HEK293 (cell line): ENCODE measurements around the gene CCBE1.
A peak's percentile ranks its signal among the peaks of the same experiment; 100 is the strongest.

ENCODE experiments used
- ATF2 ChIP-seq: fragments of 450-650 bp; formaldehyde crosslinking; IDR thresholded peaks from 2 replicates; pipeline ENCODE4 v1.5.1; 2016; ENCODE audit warnings: missing biosample characterization, missing genetic modification characterization, low read depth
- BCL11B ChIP-seq: fragments of 450-650 bp; formaldehyde crosslinking; IDR thresholded peaks from 2 replicates; pipeline ENCODE4 v1.5.1; 2016; ENCODE audit warnings: low read depth, missing biosample characterization, missing genetic modification characterization
- BCL6B ChIP-seq: fragments of 450-650 bp; formaldehyde crosslinking; IDR thresholded peaks from 2 replicates; pipeline ENCODE4 v1.5.1; 2017; ENCODE audit warnings: missing biosample characterization, missing genetic modification characterization
- KLF7 ChIP-seq: fragments of 450-650 bp; formaldehyde crosslinking; IDR thresholded peaks from 2 replicates; pipeline ENCODE4 v1.5.1; 2016; ENCODE audit warnings: missing biosample characterization, missing genetic modification characterization, borderline replicate concordance
- PRDM10 ChIP-seq: fragments of 450-650 bp; formaldehyde crosslinking; IDR thresholded peaks from 2 replicates; pipeline ENCODE4 v1.5.1; 2016; ENCODE audit warnings: missing biosample characterization, missing genetic modification characterization
- PRDM4 ChIP-seq: fragments of 450-650 bp; formaldehyde crosslinking; IDR thresholded peaks from 2 replicates; pipeline ENCODE4 v1.5.1; 2017; ENCODE audit warnings: missing biosample characterization, missing genetic modification characterization
- PRDM6 ChIP-seq: fragments of 450-650 bp; formaldehyde crosslinking; IDR thresholded peaks from 2 replicates; pipeline ENCODE4 v1.5.1; 2017; ENCODE audit warnings: missing biosample characterization, missing genetic modification characterization
- SP7 ChIP-seq: fragments of 450-650 bp; formaldehyde crosslinking; IDR thresholded peaks from 2 replicates; pipeline ENCODE4 v1.5.1; 2016; ENCODE audit warnings: missing biosample characterization, missing genetic modification characterization
- TCF7L2 ChIP-seq: IDR thresholded peaks from 2 replicates; pipeline ENCODE4 v1.6.1; 2011; ENCODE audit warnings: low read depth, mild to moderate bottlenecking, inconsistent platforms, low read length, moderate library complexity, borderline replicate concordance
- WT1 ChIP-seq: fragments of 450-650 bp; formaldehyde crosslinking; IDR thresholded peaks from 2 replicates; pipeline ENCODE4 v1.5.1; 2016; ENCODE audit warnings: missing biosample characterization, missing genetic modification characterization
- ZBTB26 ChIP-seq: fragments of 450-650 bp; formaldehyde crosslinking; optimal IDR thresholded peaks from 2 replicates; pipeline ENCODE3; 2016; ENCODE audit warnings: missing biosample characterization, mild to moderate bottlenecking, missing genetic modification characterization
- ZIC2 ChIP-seq: fragments of 450-650 bp; formaldehyde crosslinking; IDR thresholded peaks from 2 replicates; pipeline ENCODE4 v1.5.1; 2016; ENCODE audit warnings: missing biosample characterization, missing genetic modification characterization
- ZNF24 ChIP-seq: fragments of 450-650 bp; formaldehyde crosslinking; IDR thresholded peaks from 2 replicates; pipeline ENCODE4 v1.5.1; 2016; ENCODE audit warnings: missing biosample characterization, missing genetic modification characterization
- ZNF394 ChIP-seq: fragments of 450-650 bp; formaldehyde crosslinking; IDR thresholded peaks from 2 replicates; pipeline ENCODE4 v1.5.1; 2016; ENCODE audit warnings: missing biosample characterization, missing genetic modification characterization, mild to moderate bottlenecking, moderate library complexity, borderline replicate concordance
- ZNF501 ChIP-seq: fragments of 450-650 bp; formaldehyde crosslinking; IDR thresholded peaks from 2 replicates; pipeline ENCODE4 v1.5.1; 2016; ENCODE audit warnings: missing biosample characterization, missing genetic modification characterization
- ZNF629 ChIP-seq: fragments of 450-650 bp; formaldehyde crosslinking; IDR thresholded peaks from 2 replicates; pipeline ENCODE4 v1.5.1; 2017; ENCODE audit warnings: missing biosample characterization, missing genetic modification characterization
- ZSCAN4 ChIP-seq: fragments of 450-650 bp; formaldehyde crosslinking; IDR thresholded peaks from 2 replicates; pipeline ENCODE4 v1.5.1; 2017; ENCODE audit warnings: missing biosample characterization, missing genetic modification characterization
- ZXDB ChIP-seq: fragments of 450-650 bp; formaldehyde crosslinking; IDR thresholded peaks from 2 replicates; pipeline ENCODE4 v1.5.1; 2016; ENCODE audit warnings: missing biosample characterization, missing genetic modification characterization

Gene CCBE1

GRCh38 chr18:59606193-59607077, 90.8 kb downstream of the CCBE1 start (continued):
- peak; percentile 17; the same call in 1 of the 2 replicates for TF ChIP-seq PRDM4 (tag by site-specific recombination)
- peak; percentile 16; the same call in 1 of the 2 replicates for TF ChIP-seq PRDM10
- TF ChIP-seq ATF2, result no peak
- peak; percentile 87 for TF ChIP-seq WT1 (tag by site-specific recombination)
- TF ChIP-seq KLF7 (tag by site-specific recombination), result peak; percentile 35; the same call in 1 of the 2 replicates
- TF ChIP-seq TCF7L2, result peak; percentile 57; the same call in 1 of the 2 replicates
- TF ChIP-seq BCL11B (tag by site-specific recombination), result peak; percentile 44; the same call in 1 of the 2 replicates
- peak; percentile 58; the same call in 1 of the 2 replicates for TF ChIP-seq ZNF394 (tag by site-specific recombination)
- TF ChIP-seq ZNF24 (tag by site-specific recombination), result peak; percentile 64
- peak; percentile 72 for TF ChIP-seq BCL6B (tag by site-specific recombination)
- TF ChIP-seq SP7 (tag by site-specific recombination), result 0 out of 2 replicates have a peak, but pooled peaks have one; percentile 35
- peak; percentile 77 for TF ChIP-seq ZIC2 (tag by site-specific recombination)
- 0 out of 2 replicates have a peak, but pooled peaks have one; percentile 27 for TF ChIP-seq ZNF501
- peak; percentile 59 for TF ChIP-seq ZNF629 (tag by site-specific recombination)
- TF ChIP-seq PRDM6 (tag by site-specific recombination), result peak; percentile 60; the same call in 1 of the 2 replicates
- TF ChIP-seq ZXDB (tag by site-specific recombination), result peak; percentile 83
- peak; percentile 28; the same call in 1 of the 2 replicates for TF ChIP-seq ZSCAN4 (tag by site-specific recombination)
- no peak for TF ChIP-seq ZBTB26 (tag by site-specific recombination)
